Measurements from ENCODE around the gene WWOX. TPM values are rescaled to one million over a fixed set of nuclear protein-coding genes. Genes with fewer than 3 reads are reported as not detected.

Gene WWOX
- total and polyA plus RNA-seq, 2 donors (not counting 3 experiments of a cell fraction or from before 2014, with no cell fraction given), result 6.2 to 12.5 TPM

GRCh38 chr16:78620291-78620690 lies 520.8 kb downstream of the WWOX start:
- Histone ChIP-seq H2AFZ (ENCODE audit: low read depth, low read length) (no peak overlapping the region), H4K20me1 (replicated peaks; ENCODE audit: control insufficient read depth, extremely low read depth, insufficient read depth, low read length) (no peaks in the 10 kb centered on the region), H3K36me3 (ENCODE audit: control insufficient read depth in 2 of 2, extremely low read depth in 1 of 2, insufficient read depth in 2 of 2, low read length in 2 of 2) (no peaks in the 10 kb centered on the region), H3K27ac (ENCODE audit: insufficient read depth, low read depth, low read length) (no peak overlapping the region), H3K4me2 (ENCODE audit: insufficient read depth, low read length) (no peak overlapping the region), H3K4me3 (replicated peaks in 1 of 3; ENCODE audit: insufficient read depth in 1 of 3, low read depth in 1 of 3, low read length in 3 of 3) (no peak overlapping the region), H3K9ac (replicated peaks; ENCODE audit: extremely low read depth, insufficient read depth, low read length) (no peak overlapping the region), H3K79me2 (ENCODE audit: control insufficient read depth, insufficient read depth, low read length) (no peaks in the 10 kb centered on the region), H3K9me3 (replicated peaks; ENCODE audit: control insufficient read depth, insufficient read depth, low read length) (peaks cover 2% of the 10 kb centered on the region), H3K9me1 (replicated peaks; ENCODE audit: control insufficient read depth, extremely low read depth, insufficient read depth, low read length) (no peaks in the 10 kb centered on the region), H3K4me1 (ENCODE audit: control insufficient read depth, extremely low read depth, insufficient read depth, low read length) (no peaks in the 10 kb centered on the region), H3K27me3 (ENCODE audit: control insufficient read depth in 2 of 2, insufficient read depth in 2 of 2, low read length in 2 of 2) (no peaks in the 10 kb centered on the region)
- ChIA-PET POLR2A (no interaction called here), CTCF (no interaction called here)
- intact Hi-C loops (cut with micrococcal nuclease), result no loop called here
- no TSS peak for BruUV-seq (replicated peaks)
- FAIRE-seq (no peak), DNase-seq (ENCODE audit: low read depth, low spot score) (no peak)
- TF ChIP-seq JUN (IDR thresholded peaks at IDR 0.05; ENCODE audit: borderline replicate concordance, insufficient read depth, insufficient read length, low read depth), result no peak
- TF ChIP-seq CTCF (IDR thresholded peaks at IDR 0.05; ENCODE audit: extremely low read depth in 1 of 2, insufficient read depth in 1 of 2, low read depth in 1 of 2, low read length in 2 of 2), result no peak
- TF ChIP-seq MYC (IDR thresholded peaks at IDR 0.05; ENCODE audit: low read depth, low read length), result no peak
- TF ChIP-seq POLR2AphosphoS5 (IDR thresholded peaks at IDR 0.05; ENCODE audit: insufficient read depth, low read depth, low read length), result no peak
- TF ChIP-seq EZH2 (IDR thresholded peaks at IDR 0.05; ENCODE audit: borderline replicate concordance, low read depth, low read length, severe bottlenecking), result no peak
- no peak for TF ChIP-seq POLR2A (IDR thresholded peaks at IDR 0.05; ENCODE audit: low read depth, low read length)
- dilution Hi-C loops (cut with MboI; ENCODE audit: extremely low pct_ligation_motif_present, low sequenced_read_pairs), result no loop called here

DNA sequence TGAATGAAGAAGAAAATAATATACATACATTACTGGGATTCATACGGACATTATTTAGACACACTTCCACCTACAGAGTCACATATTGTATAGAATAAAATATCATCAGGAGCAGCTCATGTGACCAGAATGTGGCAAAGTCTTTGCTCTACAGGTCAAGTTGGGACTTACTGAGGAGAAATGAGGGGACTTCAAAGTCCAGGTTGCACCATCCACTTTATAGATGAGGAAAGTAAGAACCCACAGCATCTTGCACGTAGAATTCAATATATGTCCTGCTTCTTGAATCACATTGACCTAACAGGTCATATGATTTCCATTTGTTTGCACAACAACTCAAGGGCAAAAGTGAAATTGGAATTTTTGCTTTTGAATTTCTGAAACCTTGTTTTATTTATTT lies 524.3 kb downstream of the WWOX start:
- intact Hi-C loops (cut with micrococcal nuclease) (no loop called here), dilution Hi-C loops (cut with MboI; ENCODE audit: extremely low pct_ligation_motif_present, low sequenced_read_pairs) (no loop called here)
- no peaks in the 10 kb centered on the region for H4K20me1 ChIP-seq (replicated peaks; ENCODE audit: control insufficient read depth, extremely low read depth, insufficient read depth, low read length)
- H3K9me1 ChIP-seq (replicated peaks; ENCODE audit: control insufficient read depth, extremely low read depth, insufficient read depth, low read length), result no peaks in the 10 kb centered on the region
- no peak overlapping the region for H3K4me3 ChIP-seq (replicated peaks in 1 of 3; ENCODE audit: insufficient read depth in 1 of 3, low read depth in 1 of 3, low read length in 3 of 3)
- H3K4me1 ChIP-seq (ENCODE audit: control insufficient read depth, extremely low read depth, insufficient read depth, low read length), result no peaks in the 10 kb centered on the region
- ChIA-PET CTCF (no interaction called here), POLR2A (no interaction called here)
- TF ChIP-seq GATA2 (IDR thresholded peaks at IDR 0.05; ENCODE audit: insufficient read depth, insufficient read length, low read depth, low read length) (no peak), MAX (IDR thresholded peaks at IDR 0.05; ENCODE audit: insufficient read depth, insufficient read length) (no peak), MYC (IDR thresholded peaks at IDR 0.05; ENCODE audit: low read depth, low read length) (no peak), JUN (IDR thresholded peaks at IDR 0.05; ENCODE audit: borderline replicate concordance, insufficient read depth, insufficient read length, low read depth) (no peak), CTCF (IDR thresholded peaks at IDR 0.05; ENCODE audit: extremely low read depth in 1 of 2, insufficient read depth in 1 of 2, low read depth in 1 of 2, low read length in 2 of 2) (no peak), EZH2 (IDR thresholded peaks at IDR 0.05; ENCODE audit: borderline replicate concordance, low read depth, low read length, severe bottlenecking) (no peak), FOS (IDR thresholded peaks at IDR 0.05; ENCODE audit: borderline replicate concordance, insufficient read depth, low read length) (no peak), POLR2A (IDR thresholded peaks at IDR 0.05; ENCODE audit: low read depth, low read length) (no peak), POLR2AphosphoS5 (IDR thresholded peaks at IDR 0.05; ENCODE audit: insufficient read depth, low read depth, low read length) (no peak)
- BruUV-seq (replicated peaks), result no TSS peak
- no peaks in the 10 kb centered on the region for H3K79me2 ChIP-seq (ENCODE audit: control insufficient read depth, insufficient read depth, low read length)
- H2AFZ ChIP-seq (ENCODE audit: low read depth, low read length), result no peak overlapping the region
- H3K27ac ChIP-seq (ENCODE audit: insufficient read depth, low read depth, low read length), result no peak overlapping the region
- H3K27me3 ChIP-seq (ENCODE audit: control insufficient read depth in 2 of 2, insufficient read depth in 2 of 2, low read length in 2 of 2), result no peaks in the 10 kb centered on the region
- H3K36me3 ChIP-seq (ENCODE audit: control insufficient read depth in 2 of 2, extremely low read depth in 1 of 2, insufficient read depth in 2 of 2, low read length in 2 of 2), result no peaks in the 10 kb centered on the region
- no peaks in the 10 kb centered on the region for H3K9me3 ChIP-seq (replicated peaks; ENCODE audit: control insufficient read depth, insufficient read depth, low read length)
- no peak for DNase-seq (ENCODE audit: low read depth, low spot score)
- no peak for FAIRE-seq
- H3K4me2 ChIP-seq (ENCODE audit: insufficient read depth, low read length), result no peak overlapping the region
- no peak overlapping the region for H3K9ac ChIP-seq (replicated peaks; ENCODE audit: extremely low read depth, insufficient read depth, low read length)
